ENCODE results near the gene KIF15.

DNA sequence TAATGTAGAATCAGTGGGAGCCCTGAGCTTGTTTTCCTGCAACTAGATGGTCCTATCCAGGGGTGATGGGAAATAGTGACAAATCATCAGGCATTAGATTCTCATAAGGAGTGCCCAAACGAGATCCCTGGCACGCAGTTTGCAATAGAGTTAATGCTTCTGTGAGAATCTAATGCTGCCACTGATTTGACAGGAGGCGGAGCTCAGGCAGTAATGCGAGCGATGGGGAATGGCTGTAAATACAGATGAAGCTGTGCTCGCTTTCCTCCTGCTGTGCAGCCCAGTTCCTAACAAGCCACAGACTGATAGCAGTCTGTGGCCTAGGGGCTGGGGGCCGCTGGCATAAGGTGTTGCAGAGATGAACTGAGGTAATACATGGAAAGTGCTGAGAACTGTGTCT, 71.8 kb downstream of the KIF15 start:
- TF ChIP-seq, protein P1, sequence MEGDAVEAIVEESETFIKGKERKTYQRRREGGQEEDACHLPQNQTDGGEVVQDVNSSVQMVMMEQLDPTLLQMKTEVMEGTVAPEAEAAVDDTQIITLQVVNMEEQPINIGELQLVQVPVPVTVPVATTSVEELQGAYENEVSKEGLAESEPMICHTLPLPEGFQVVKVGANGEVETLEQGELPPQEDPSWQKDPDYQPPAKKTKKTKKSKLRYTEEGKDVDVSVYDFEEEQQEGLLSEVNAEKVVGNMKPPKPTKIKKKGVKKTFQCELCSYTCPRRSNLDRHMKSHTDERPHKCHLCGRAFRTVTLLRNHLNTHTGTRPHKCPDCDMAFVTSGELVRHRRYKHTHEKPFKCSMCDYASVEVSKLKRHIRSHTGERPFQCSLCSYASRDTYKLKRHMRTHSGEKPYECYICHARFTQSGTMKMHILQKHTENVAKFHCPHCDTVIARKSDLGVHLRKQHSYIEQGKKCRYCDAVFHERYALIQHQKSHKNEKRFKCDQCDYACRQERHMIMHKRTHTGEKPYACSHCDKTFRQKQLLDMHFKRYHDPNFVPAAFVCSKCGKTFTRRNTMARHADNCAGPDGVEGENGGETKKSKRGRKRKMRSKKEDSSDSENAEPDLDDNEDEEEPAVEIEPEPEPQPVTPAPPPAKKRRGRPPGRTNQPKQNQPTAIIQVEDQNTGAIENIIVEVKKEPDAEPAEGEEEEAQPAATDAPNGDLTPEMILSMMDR (IDR thresholded peaks at IDR 0.05; ENCODE audit: poor library complexity, severe bottlenecking): no peak
- TF ChIP-seq POLR2AphosphoS5 (IDR thresholded peaks at IDR 0.05) (no peak), EP300 (conservative IDR thresholded peaks at IDR 0.05; ENCODE audit: poor library complexity, severe bottlenecking) (no peak), EZH2 (IDR thresholded peaks at IDR 0.05; ENCODE audit: borderline replicate concordance, insufficient read depth, low read length, poor library complexity, severe bottlenecking) (no peak), SMC3 (conservative IDR thresholded peaks at IDR 0.05; ENCODE audit: poor library complexity) (no peak), RAD21 (conservative IDR thresholded peaks at IDR 0.05) (no peak), TAF1 (IDR thresholded peaks at IDR 0.05; ENCODE audit: low read depth) (no peak)
- TF ChIP-seq, protein P2, sequence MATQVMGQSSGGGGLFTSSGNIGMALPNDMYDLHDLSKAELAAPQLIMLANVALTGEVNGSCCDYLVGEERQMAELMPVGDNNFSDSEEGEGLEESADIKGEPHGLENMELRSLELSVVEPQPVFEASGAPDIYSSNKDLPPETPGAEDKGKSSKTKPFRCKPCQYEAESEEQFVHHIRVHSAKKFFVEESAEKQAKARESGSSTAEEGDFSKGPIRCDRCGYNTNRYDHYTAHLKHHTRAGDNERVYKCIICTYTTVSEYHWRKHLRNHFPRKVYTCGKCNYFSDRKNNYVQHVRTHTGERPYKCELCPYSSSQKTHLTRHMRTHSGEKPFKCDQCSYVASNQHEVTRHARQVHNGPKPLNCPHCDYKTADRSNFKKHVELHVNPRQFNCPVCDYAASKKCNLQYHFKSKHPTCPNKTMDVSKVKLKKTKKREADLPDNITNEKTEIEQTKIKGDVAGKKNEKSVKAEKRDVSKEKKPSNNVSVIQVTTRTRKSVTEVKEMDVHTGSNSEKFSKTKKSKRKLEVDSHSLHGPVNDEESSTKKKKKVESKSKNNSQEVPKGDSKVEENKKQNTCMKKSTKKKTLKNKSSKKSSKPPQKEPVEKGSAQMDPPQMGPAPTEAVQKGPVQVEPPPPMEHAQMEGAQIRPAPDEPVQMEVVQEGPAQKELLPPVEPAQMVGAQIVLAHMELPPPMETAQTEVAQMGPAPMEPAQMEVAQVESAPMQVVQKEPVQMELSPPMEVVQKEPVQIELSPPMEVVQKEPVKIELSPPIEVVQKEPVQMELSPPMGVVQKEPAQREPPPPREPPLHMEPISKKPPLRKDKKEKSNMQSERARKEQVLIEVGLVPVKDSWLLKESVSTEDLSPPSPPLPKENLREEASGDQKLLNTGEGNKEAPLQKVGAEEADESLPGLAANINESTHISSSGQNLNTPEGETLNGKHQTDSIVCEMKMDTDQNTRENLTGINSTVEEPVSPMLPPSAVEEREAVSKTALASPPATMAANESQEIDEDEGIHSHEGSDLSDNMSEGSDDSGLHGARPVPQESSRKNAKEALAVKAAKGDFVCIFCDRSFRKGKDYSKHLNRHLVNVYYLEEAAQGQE (IDR thresholded peaks at IDR 0.05; ENCODE audit: borderline replicate concordance): no peak

Measured in neural cell (in vitro differentiated cells).